Activated T-cell treated with anti-CD3 and anti-CD28 coated beads, Interleukin-2, amount 50 U/mL, for 48 hours (primary cell): Measurements from ENCODE around the gene CBLN3.

Experiments
- DNase-seq, 2 experiments: peaks; one replicate each; pipeline ENCODE4 v3.0.0-alpha.2; 2020

The CBLN3 gene

GRCh38 chr14:24422694-24423601, 6.5 kb downstream of the CBLN3 start:
- DNase-seq = peak in 1 of 2 experiments; percentile 13

GRCh38 chr14:24422261-24422660, 7.2 kb downstream of the CBLN3 start:
- no peak for DNase-seq

GRCh38 chr14:24418492-24418873, 11.0 kb downstream of the CBLN3 start:
- no peak for DNase-seq

- DNase-seq = no peak
These were observed 11.5 kb downstream of the CBLN3 start for GRCh38 chr14:24417832-24418491.

GRCh38 chr14:24416932-24417619, 12.4 kb downstream of the CBLN3 start:
- no peak for DNase-seq

- DNase-seq = no peak
These were observed 13.1 kb downstream of the CBLN3 start for GRCh38 chr14:24416254-24416931.

GRCh38 chr14:24415421-24416253, 13.8 kb downstream of the CBLN3 start:
- DNase-seq = no peak

- DNase-seq = no peak
These were observed 14.6 kb downstream of the CBLN3 start for GRCh38 chr14:24414732-24415420.

GRCh38 chr14:24414077-24414476, 15.4 kb downstream of the CBLN3 start:
- DNase-seq = no peak

- DNase-seq = peak; percentile 48 to 51
These were observed 17.8 kb downstream of the CBLN3 start for GRCh38 chr14:24411443-24412389.

GRCh38 chr14:24409956-24410355, 19.5 kb downstream of the CBLN3 start:
- DNase-seq = no peak

- DNase-seq = no peak
These were observed 20.3 kb downstream of the CBLN3 start for GRCh38 chr14:24409192-24409591.

GRCh38 chr14:24408764-24409163, 20.7 kb downstream of the CBLN3 start:
- DNase-seq = no peak

- DNase-seq = no peak
These were observed 21.7 kb downstream of the CBLN3 start for GRCh38 chr14:24407608-24408325.

GRCh38 chr14:24406416-24406815, 23.1 kb downstream of the CBLN3 start:
- no peak for DNase-seq

GRCh38 chr14:24404814-24405213, 24.7 kb downstream of the CBLN3 start:
- no peak for DNase-seq

GRCh38 chr14:24403294-24403998, 26.0 kb downstream of the CBLN3 start:
- no peak for DNase-seq

- DNase-seq = no peak
These were observed 27.4 kb downstream of the CBLN3 start for GRCh38 chr14:24401810-24402702.
